IPS-NIHi7 (cell line): ENCODE data around the gene NOTO.
A peak's percentile ranks its signal among the peaks of the same experiment; 100 is the strongest.

Experiments used
- DNase-seq: peaks from one replicate; pipeline ENCODE4 v3.0.0; 2012; ENCODE audit warnings: mixed read lengths; ENCODE audit errors: extremely low spot score

NOTO gene

GRCh38 chr2:73233932-73234832, 31.8 kb downstream of the NOTO start, which contains the start of gene CCT7:
Gene CCT7 (plus strand): TSS chr2:73234308. CDS start chr2:73234379, 71 bp downstream.
- DNase-seq, result peak; percentile 85

DNA sequence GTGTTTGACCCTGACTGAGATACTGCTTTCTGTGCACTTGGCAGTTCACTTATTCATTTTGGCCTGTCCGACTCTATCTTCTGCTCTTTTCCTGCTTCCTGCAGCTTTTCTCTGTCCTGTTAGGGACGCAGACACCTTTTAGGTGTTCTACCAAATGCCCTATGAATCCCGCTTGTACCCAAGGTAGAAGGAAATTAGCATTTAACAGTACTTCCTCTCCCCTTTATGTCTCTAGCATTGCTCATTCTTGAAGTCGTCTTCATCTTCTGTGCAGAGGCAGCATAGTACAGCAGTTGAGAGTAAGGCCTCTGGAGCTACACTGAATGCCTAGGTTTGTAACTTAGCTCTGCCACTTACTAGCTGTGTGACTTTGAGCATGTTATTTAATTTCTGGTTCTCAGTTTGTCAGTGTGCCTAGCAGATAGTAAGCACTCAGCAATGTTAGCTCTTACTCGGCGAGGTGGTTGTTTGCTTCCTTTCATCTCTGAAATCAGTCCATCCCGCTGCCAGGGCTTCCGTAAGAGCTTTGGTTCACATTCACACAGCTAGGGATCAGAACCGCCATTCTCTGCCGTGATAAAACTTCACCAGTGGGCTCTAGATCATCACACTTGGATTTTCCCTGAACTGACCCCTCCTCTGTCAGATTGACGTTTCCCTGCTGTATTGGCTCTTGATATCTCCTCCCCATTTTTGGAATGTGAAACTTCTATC, 33.1 kb downstream of the NOTO start:
- DNase-seq, result no peak

DNA sequence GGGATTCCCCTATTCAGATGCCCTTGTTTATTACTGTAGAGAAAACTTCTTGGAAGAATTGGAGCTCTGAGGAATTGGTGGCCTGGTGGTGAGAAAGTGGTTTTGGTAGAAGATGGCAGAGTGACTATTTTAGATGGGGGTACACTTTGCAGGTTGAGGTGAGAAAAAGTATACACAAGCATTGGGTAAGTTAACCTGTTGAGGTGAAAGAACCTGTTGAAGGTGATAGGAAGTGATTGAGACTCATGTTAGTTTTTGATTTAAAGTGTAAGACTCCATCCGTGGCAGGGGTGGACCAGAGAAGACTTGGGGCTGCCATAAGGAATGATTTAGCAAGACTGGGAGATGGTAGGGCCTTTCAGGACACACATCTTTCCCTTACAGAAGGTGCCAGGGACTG, 34.8 kb downstream of the NOTO start:
- no peak for DNase-seq

DNA sequence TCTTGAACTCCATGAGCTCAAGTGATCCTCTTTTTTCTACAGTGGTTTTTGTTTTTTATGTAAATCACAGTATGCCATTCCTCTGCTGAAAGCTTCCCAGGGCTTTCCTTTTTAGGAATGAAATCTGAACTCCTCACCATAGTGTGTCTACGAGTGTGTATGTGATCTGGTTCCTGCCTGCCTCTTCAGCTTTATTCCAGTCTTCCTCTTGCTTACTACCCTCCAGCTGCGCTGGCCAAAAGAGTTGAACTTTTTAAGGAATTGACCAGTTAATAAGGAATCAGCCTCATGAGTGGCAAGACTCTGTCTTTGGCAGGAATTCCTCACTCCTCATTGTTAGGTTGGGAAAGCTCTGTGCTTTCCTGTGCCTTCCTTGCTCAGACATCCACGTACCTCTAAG, 35.8 kb downstream of the NOTO start:
- DNase-seq, result no peak

DNA sequence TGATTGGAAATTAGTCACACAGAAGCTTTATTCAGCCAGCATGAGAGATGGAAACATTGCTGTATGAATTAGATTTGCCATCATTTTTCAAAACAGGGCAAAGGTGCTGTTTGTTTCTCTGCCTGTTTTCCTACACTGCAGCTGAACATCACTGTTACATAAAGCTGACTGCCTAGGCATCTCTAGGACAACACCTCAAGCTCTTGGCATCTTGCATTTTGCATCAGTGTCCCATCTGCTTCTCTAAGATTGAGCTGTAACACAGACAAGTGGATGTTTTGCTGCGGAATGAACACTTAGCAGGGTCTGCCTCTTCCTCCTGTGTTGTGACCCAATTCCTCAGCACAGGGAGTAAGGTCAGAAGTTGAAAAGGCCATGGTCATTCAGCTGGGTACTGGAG, 36.6 kb downstream of the NOTO start:
- no peak for DNase-seq

DNA sequence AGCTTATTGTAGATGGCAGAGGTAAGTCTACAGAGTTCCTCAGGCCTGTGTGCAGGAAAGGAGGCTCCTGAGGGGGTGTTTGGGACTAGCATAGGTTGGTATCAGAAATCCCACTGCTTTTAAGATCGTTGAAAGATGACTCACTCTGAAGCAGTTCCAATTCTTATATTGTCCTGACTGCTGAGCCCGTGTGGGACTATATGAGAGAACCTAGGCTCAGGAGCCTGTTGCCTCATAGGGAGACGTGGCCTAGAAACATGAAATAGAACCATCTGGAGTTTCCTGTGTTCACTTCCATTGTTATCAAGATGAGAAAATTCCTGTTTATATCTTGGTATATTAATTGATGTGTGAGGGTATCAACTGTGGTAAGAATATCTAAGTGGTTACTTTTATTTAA, 37.4 kb downstream of the NOTO start:
- DNase-seq, result no peak

DNA sequence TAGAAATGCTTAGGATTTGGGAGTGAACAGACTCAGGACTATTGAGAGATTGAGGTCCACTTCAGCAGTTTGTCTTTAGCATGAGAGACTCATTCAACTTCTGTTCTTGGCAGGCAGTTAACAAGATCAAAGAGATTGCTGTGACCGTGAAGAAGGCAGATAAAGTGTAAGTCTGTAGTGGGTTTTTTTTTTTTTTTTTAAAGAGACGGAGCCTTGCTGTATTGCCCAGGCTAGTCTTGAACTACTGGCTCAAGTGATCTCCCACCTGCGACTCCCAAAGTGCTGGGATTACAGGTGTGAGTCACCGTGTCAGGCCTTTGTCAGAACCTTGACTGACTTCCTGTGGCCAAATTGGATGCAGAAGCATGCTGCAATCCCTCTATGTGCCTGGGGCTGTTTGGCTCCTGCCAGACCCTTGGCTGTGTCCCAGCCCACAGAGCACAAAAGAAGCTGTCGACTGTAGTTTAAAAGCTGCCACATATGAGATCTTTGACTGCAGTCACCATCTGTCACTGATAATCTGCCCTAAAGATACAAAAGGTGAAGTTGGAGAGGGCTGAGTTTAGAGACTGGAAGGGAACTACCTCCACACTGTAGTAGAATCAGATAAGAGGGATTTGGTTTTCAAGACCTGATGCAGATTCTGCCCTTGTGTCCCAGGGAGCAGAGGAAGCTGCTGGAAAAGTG, 41.7 kb downstream of the NOTO start:
- DNase-seq, result no peak

GRCh38 chr2:73244580-73244979, 42.2 kb downstream of the NOTO start:
- no peak for DNase-seq

GRCh38 chr2:73246850-73247249, 44.5 kb downstream of the NOTO start:
- no peak for DNase-seq

GRCh38 chr2:73249636-73250035, 47.3 kb downstream of the NOTO start:
- no peak for DNase-seq

DNA sequence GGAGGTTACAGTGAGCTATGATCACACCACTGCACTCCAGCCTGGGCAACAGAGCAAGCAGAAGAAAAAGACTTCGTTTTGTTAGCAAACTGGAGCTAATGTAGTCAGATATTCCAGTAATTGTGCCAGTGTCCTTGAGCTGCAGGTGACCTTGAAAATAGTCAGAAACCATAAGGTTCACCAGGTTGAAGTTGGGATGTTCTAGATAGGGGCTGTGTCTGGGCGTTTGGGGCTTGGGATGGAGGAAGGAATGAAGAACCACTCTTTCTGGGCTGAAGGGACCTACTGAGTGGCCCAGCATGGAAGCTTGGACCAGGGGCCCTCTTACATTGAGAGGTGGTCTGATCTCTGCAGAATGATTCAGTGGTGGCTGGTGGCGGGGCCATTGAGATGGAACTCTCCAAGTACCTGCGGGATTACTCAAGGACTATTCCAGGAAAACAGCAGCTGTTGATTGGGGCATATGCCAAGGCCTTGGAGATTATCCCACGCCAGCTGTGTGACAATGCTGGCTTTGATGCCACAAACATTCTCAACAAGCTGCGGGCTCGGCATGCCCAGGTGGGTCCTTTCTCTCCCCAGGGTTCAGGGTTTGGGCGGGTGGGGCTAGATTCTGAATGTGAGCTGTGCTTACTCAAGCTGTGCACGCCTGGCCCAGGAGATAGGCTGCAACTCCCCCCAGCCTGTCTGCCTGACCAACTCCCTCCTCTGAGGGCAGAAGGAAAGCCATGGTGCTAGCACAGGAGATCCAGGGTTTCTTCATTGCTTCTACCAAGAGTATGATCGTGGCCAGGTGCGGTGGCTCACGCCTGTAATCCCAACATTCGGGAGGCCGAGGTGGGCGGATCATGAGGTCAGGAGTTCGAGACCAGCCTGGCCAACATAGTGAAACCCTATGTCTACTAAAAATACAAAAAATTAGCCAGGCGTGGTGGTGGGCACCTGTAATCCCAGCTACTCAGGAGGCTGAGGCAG, 48.8 kb downstream of the NOTO start:
- no peak for DNase-seq

DNA sequence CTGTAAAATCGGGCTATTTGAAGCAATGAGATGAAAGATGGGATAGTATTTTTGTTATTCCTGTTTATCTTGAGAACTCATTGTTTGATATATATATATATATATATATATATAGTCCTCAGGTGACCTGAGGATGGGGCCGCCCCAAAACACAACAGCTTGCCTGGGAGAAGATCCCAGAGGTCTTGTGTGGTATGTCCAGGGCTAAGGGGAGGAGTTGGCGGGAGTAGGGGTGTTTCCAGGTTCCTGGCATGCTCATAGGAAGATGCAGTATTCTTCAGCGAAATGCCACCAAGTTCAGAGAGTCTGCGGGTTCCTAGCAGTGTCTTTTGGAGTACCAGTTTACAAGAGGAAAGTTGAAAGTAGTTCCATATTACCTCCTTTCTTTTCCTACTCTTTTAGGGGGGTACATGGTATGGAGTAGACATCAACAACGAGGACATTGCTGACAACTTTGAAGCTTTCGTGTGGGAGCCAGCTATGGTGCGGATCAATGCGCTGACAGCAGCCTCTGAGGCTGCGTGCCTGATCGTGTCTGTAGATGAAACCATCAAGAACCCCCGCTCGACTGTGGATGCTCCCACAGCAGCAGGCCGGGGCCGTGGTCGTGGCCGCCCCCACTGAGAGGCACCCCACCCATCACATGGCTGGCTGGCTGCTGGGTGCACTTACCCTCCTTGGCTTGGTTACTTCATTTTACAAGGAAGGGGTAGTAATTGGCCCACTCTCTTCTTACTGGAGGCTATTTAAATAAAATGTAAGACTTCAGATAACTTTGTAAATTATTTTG, 50.1 kb downstream of the NOTO start:
- no peak for DNase-seq

DNA sequence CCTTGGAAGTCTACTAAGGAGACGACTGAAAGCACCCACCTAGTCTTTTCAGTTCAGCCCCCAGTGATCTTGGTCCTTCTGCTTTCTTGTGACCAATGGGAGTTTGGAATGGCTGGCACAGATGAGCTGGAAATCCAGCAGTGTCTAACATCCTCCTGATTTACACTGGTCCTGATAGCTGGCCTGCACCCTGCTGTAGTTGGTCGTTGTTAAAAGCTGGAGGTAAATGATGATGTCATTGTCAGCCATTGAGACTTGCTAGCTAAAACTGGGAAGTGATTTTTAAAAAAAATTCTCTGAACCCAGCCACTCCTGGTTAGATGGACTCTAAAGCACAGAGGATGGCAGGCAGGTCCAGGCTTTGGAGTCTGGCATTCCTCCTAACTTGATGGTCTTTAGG, 51.0 kb downstream of the NOTO start:
- no peak for DNase-seq

GRCh38 chr2:73253901-73254300, 51.5 kb downstream of the NOTO start:
- no peak for DNase-seq

- DNase-seq, result no peak
Measured at GRCh38 chr2:73254343-73255006, 52.1 kb downstream of the NOTO start.

DNA sequence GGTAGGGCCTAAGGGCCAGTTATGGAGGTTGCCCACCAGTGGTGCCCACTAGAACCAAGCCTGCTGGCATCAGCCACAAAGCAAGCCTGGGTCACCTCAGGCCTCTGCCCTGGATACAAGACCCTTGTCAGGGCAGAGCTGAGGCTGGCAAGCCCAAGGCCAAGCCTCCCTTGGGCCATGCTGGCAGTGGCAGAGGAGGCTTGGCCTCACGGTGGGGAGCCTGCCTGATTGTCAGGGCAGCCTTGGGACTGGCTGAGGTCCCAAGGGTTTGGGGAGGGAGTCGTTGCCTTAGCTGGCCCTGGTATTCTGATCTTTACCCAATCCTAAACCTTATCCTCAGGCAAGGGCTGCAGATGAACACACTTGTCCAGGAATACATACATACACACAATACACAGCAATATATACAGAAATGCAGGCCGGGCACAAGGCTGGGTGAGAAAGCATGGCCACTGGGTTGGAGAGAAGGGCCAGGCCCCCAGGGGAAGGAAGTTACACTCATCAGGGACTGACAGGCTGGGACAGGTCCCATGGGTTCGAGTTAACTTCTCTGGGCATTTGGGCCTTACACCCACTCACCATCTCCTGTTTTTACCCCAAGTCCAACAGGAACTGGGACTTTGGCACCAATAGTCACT, 52.8 kb downstream of the NOTO start:
- no peak for DNase-seq

- DNase-seq, result no peak
Measured at GRCh38 chr2:73255907-73256617, 53.7 kb downstream of the NOTO start.

- no peak for DNase-seq
Measured at GRCh38 chr2:73256618-73256922, 54.2 kb downstream of the NOTO start.

GRCh38 chr2:73257021-73257420, 54.6 kb downstream of the NOTO start:
- no peak for DNase-seq
